ENCODE results near the gene SPTBN4.

DNA sequence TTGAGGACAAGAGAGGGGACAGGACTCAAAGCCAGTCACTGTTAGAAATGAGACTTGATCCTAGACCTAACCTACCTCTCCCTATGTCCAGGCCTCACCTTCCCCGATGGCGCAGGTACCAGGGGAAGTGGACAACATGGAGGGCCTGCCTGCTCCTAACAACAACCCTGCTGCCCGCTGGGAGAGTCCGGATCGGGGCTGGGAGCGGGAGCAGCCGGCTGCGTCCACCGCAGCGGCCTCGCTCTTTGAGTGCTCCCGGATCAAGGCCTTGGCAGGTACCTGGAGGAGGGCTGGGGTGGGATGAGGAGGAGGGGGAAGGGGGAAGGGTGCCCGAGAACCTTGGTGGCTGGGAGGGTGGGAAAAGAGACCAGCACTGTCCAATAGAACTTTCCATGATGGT lies 5.7 kb downstream of the SPTBN4 start:
- TF ChIP-seq, protein P1, sequence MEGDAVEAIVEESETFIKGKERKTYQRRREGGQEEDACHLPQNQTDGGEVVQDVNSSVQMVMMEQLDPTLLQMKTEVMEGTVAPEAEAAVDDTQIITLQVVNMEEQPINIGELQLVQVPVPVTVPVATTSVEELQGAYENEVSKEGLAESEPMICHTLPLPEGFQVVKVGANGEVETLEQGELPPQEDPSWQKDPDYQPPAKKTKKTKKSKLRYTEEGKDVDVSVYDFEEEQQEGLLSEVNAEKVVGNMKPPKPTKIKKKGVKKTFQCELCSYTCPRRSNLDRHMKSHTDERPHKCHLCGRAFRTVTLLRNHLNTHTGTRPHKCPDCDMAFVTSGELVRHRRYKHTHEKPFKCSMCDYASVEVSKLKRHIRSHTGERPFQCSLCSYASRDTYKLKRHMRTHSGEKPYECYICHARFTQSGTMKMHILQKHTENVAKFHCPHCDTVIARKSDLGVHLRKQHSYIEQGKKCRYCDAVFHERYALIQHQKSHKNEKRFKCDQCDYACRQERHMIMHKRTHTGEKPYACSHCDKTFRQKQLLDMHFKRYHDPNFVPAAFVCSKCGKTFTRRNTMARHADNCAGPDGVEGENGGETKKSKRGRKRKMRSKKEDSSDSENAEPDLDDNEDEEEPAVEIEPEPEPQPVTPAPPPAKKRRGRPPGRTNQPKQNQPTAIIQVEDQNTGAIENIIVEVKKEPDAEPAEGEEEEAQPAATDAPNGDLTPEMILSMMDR (IDR thresholded peaks at IDR 0.05; ENCODE audit: low read length) = no peak
- no peak for TF ChIP-seq EZH2phosphoT487 (IDR thresholded peaks at IDR 0.05; ENCODE audit: low read length)
- TF ChIP-seq EZH2 (optimal IDR thresholded peaks at IDR 0.05; ENCODE audit: low read depth, low read length) = no peak

All from MM.1S (cell line).